HG03575 (cell line): ENCODE results near the gene CMTM2.
"Not testable (repeated sequence)": the region's sequence is repeated elsewhere in the genome, so short reads cannot be mapped to it uniquely, and the experiment has no call there.

Source experiments
- ATAC-seq: cut with Tn5 transposase; IDR thresholded peaks from one replicate; pipeline ENCODE4 v1.9.1; 2021; ENCODE audit not compliant: unreplicated experiment, insufficient number of reproducible peaks, low FRiP score; ENCODE audit errors: extremely low read depth

CMTM2 gene

GRCh38 chr16:66619534-66620428, 40.5 kb downstream of the CMTM2 start:
- no peak for ATAC-seq

GRCh38 chr16:66620429-66620795, 41.1 kb downstream of the CMTM2 start:
- no peak for ATAC-seq

GRCh38 chr16:66621973-66622372, 42.7 kb downstream of the CMTM2 start:
- ATAC-seq = no peak

- no peak for ATAC-seq
These were observed 43.6 kb downstream of the CMTM2 start for GRCh38 chr16:66622863-66623262.

- ATAC-seq = no peak
These were observed 44.5 kb downstream of the CMTM2 start for GRCh38 chr16:66623755-66624154.

GRCh38 chr16:66627611-66628378, 48.5 kb downstream of the CMTM2 start:
- not testable (repeated sequence) for ATAC-seq

- no peak for ATAC-seq
These were observed 50.6 kb downstream of the CMTM2 start for GRCh38 chr16:66629856-66630255.

- ATAC-seq = not testable (repeated sequence)
These were observed 51.4 kb downstream of the CMTM2 start for GRCh38 chr16:66630561-66631260.

GRCh38 chr16:66631558-66631957, 52.3 kb downstream of the CMTM2 start:
- not testable (repeated sequence) for ATAC-seq

GRCh38 chr16:66634527-66635196, 55.4 kb downstream of the CMTM2 start:
- ATAC-seq = no peak

- ATAC-seq = no peak
These were observed 56.1 kb downstream of the CMTM2 start for GRCh38 chr16:66635406-66635805.

- no peak for ATAC-seq
These were observed 56.9 kb downstream of the CMTM2 start for GRCh38 chr16:66636199-66636598.

GRCh38 chr16:66637806-66638205, 58.5 kb downstream of the CMTM2 start:
- ATAC-seq = no peak
